ENCODE measurements around the gene GORASP1.
A peak's percentile ranks its signal among the peaks of the same experiment; 100 is the strongest.
"Not testable (repeated sequence)": the region's sequence is repeated elsewhere in the genome, so short reads cannot be mapped to it uniquely, and the experiment has no call there.

Gene GORASP1

GRCh38 chr3:39061228-39061627, 46.2 kb downstream of the GORASP1 start:
- DNase-seq = not testable (repeated sequence)

DNA sequence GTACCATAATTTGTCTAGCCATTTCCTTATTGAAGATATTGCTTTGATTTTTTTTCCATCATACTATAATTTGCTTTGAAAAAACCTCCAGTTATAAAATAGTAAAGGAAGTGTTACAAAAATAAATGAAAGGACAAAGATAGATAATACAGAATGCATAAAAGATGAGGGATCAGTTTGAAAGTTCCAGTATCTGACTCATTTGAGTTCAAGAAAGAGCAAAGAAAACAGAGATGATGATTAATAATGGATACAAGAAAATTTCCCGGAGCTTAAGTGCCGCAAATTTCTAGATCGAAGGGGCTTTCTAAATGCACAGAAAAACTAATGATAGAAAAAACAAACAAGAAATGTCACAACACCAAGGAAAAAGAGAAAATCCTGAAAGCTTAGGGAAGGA, 51.3 kb downstream of the GORASP1 start:
- no peak for DNase-seq

GRCh38 chr3:39053696-39054095, 53.7 kb downstream of the GORASP1 start:
- DNase-seq = no peak

DNA sequence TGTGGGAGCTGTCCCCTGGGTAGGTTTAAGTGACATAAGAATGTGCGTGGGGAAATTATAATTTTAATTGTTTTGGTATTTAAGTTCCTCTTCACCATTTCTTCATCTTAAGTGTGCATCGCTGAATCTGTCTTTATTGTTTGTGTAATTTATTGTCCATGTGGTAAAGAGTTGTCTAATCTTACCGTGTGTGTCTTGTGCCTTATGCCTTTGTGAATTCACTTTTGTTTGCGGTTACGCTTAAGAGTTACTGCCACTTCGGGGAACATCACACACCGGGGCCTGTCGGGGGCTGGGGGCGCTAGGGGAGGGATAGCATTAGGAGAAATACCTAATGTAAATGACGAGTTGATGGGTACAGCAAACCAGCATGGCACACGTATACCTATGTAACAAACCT, 54.8 kb downstream of the GORASP1 start:
- DNase-seq = no peak

- DNase-seq = peak; percentile 91
Observed at GRCh38 chr3:39051649-39052561, 55.5 kb downstream of the GORASP1 start, which contains the start of the genes SCN11A and WDR48. SCN11A (minus strand) TSS chr3:39051944; CDS start chr3:38950362, 101,582 bp downstream. WDR48 (plus strand) TSS chr3:39052016; CDS start chr3:39052026, 10 bp downstream.

DNA sequence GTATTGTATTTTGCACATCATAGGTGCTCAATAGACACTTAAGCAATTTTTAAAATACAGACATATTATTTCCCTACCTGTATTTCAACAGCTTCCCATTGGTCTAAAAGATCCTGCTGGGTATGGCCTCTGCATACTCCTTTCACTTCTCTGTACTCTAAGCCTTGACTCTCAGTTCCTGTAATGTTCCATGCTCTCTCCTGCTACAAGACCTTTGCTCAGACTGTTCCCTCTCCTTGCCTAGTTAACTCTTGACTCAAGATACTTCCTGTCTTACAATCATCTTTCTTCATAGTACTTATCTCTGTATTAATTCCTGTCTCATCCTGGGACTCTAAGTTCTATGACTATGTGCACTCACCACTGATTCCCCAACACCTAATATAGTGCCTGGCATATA, 57.4 kb downstream of the GORASP1 start:
- no peak for DNase-seq

Measured in NCI-H146 (cell line).